ENCODE measurements around the gene PAM. TPM values are rescaled to one million over a fixed set of nuclear protein-coding genes. Genes with fewer than 3 reads are reported as not detected.

The PAM gene
- total and polyA plus RNA-seq, 7 donors: 14.3 to 261 (median 198) TPM

GRCh38 chr5:102797322-102797884 is 42.3 kb downstream of the PAM start:
- intact Hi-C loops (cut with DNase I): no loop called here
- no peak overlapping the region for H3K4me3 ChIP-seq
- no peaks in the 10 kb centered on the region for H3K9me3 ChIP-seq
- WGBS, 2 donors: 89 to 94% methylated on average over 1 of the region's 1 CpG
- DNase-seq: no peak
- H3K27me3 ChIP-seq: no peaks in the 10 kb centered on the region
- H3K36me3 ChIP-seq: no peaks in the 10 kb centered on the region
- H3K27ac ChIP-seq: no peak overlapping the region
- peaks cover 0 to 42% (median 13%) of the 10 kb centered on the region in 4 donors for H3K4me1 ChIP-seq
- TF ChIP-seq POLR2A (IDR thresholded peaks at IDR 0.05): no peak
- no peak for TF ChIP-seq EP300 (IDR thresholded peaks at IDR 0.05)
- no peak for TF ChIP-seq CTCF (IDR thresholded peaks at IDR 0.05)
- no peak for TF ChIP-seq POLR2AphosphoS5 (IDR thresholded peaks at IDR 0.05)

- Histone ChIP-seq H3K9me3 (no peaks in the 10 kb centered on the region), H3K27ac (no peak overlapping the region), H3K4me1 (peaks cover 0 to 42% (median 13%) of the 10 kb centered on the region in 4 donors), H3K4me3 (no peak overlapping the region), H3K27me3 (no peaks in the 10 kb centered on the region), H3K36me3 (no peaks in the 10 kb centered on the region)
- intact Hi-C loops (cut with DNase I): no loop called here
- 88 to 96% methylated on average over 5 of the region's 5 CpGs for WGBS, 2 donors
- TF ChIP-seq CTCF (IDR thresholded peaks at IDR 0.05) (no peak), POLR2AphosphoS5 (IDR thresholded peaks at IDR 0.05) (no peak), EP300 (IDR thresholded peaks at IDR 0.05) (no peak), POLR2A (IDR thresholded peaks at IDR 0.05) (no peak)
- no peak for DNase-seq
Observed at GRCh38 chr5:102798104-102798785, 43.1 kb downstream of the PAM start.

GRCh38 chr5:102799017-102799416 is 43.9 kb downstream of the PAM start:
- TF ChIP-seq EP300 (IDR thresholded peaks at IDR 0.05): no peak
- no peak for TF ChIP-seq POLR2AphosphoS5 (IDR thresholded peaks at IDR 0.05)
- no peak for TF ChIP-seq POLR2A (IDR thresholded peaks at IDR 0.05)
- no peak for TF ChIP-seq CTCF (IDR thresholded peaks at IDR 0.05)
- H3K36me3 ChIP-seq: no peaks in the 10 kb centered on the region
- 59 to 75% methylated on average over 2 of the region's 2 CpGs for WGBS, 2 donors
- no peak for DNase-seq
- no peaks in the 10 kb centered on the region for H3K9me3 ChIP-seq
- no peak overlapping the region for H3K4me3 ChIP-seq
- no peaks in the 10 kb centered on the region for H3K27me3 ChIP-seq
- no peak overlapping the region for H3K27ac ChIP-seq
- intact Hi-C loops (cut with DNase I): no loop called here
- H3K4me1 ChIP-seq: peaks cover 0 to 42% (median 13%) of the 10 kb centered on the region in 4 donors

GRCh38 chr5:102800427-102800826 is 45.3 kb downstream of the PAM start:
- H3K27me3 ChIP-seq: no peaks in the 10 kb centered on the region
- H3K36me3 ChIP-seq: no peaks in the 10 kb centered on the region
- no peak overlapping the region for H3K4me3 ChIP-seq
- no peaks in the 10 kb centered on the region for H3K9me3 ChIP-seq
- H3K4me1 ChIP-seq: peaks cover 0 to 39% (median 12%) of the 10 kb centered on the region in 4 donors
- no peak for TF ChIP-seq CTCF (IDR thresholded peaks at IDR 0.05)
- no peak for TF ChIP-seq EP300 (IDR thresholded peaks at IDR 0.05)
- TF ChIP-seq POLR2A (IDR thresholded peaks at IDR 0.05): no peak
- H3K27ac ChIP-seq: no peak overlapping the region
- WGBS, 2 donors: 80 to 93% methylated on average over 2 of the region's 2 CpGs
- intact Hi-C loops (cut with DNase I): no loop called here
- no peak for DNase-seq
